OCI-LY3 (cell line): ENCODE data around the gene AQP9.

Source experiments
- EZH2phosphoT487 ChIP-seq: fragments of 200-600 bp; shearing (Covaris generic); IDR thresholded peaks from 2 replicates; pipeline ENCODE4 v1.6.1; 2018; ENCODE audit warnings: antibody characterized with exemption, mixed run types, low read depth
- TF ChIP-seq, protein P1 (sequence below): fragments of 200-600, 300-600 bp; sonication (generic); IDR thresholded peaks from 2 replicates; pipeline ENCODE4 v1.5.1; 2014; ENCODE audit warnings: antibody characterized with exemption, low read length, low read depth

DNA sequence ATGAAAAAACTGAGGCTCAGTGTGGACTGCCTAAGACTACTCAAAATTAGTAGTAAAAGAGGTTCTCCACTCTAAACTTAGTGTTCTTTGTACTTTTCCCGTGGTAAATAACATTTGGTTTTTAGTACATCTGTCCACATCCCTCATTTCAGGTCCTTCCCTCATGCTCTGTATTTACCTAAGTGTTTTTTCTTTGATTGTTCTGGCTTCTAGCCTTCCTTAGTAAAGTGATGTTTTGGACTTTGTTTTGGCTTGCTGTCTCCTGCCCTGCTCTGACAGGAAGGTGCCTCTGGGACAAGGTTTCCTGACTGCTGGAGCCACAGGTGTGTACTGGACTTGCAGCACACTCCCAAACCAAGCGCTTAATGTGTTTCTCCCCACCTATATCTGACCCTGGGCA, 42.8 kb upstream of the AQP9 start:
- TF ChIP-seq, protein P1, sequence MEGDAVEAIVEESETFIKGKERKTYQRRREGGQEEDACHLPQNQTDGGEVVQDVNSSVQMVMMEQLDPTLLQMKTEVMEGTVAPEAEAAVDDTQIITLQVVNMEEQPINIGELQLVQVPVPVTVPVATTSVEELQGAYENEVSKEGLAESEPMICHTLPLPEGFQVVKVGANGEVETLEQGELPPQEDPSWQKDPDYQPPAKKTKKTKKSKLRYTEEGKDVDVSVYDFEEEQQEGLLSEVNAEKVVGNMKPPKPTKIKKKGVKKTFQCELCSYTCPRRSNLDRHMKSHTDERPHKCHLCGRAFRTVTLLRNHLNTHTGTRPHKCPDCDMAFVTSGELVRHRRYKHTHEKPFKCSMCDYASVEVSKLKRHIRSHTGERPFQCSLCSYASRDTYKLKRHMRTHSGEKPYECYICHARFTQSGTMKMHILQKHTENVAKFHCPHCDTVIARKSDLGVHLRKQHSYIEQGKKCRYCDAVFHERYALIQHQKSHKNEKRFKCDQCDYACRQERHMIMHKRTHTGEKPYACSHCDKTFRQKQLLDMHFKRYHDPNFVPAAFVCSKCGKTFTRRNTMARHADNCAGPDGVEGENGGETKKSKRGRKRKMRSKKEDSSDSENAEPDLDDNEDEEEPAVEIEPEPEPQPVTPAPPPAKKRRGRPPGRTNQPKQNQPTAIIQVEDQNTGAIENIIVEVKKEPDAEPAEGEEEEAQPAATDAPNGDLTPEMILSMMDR: no peak
- TF ChIP-seq EZH2phosphoT487: no peak
